OCI-LY3 (cell line): ENCODE results near the gene EIF5.

Source experiments
- CTCF ChIP-seq: fragments of 200-600, 300-600 bp; sonication (generic); IDR thresholded peaks from 2 replicates; pipeline ENCODE4 v1.5.1; 2014; ENCODE audit warnings: antibody characterized with exemption, low read length, low read depth
- EZH2phosphoT487 ChIP-seq: fragments of 200-600 bp; shearing (Covaris generic); IDR thresholded peaks from 2 replicates; pipeline ENCODE4 v1.6.1; 2018; ENCODE audit warnings: antibody characterized with exemption, mixed run types, low read depth

DNA sequence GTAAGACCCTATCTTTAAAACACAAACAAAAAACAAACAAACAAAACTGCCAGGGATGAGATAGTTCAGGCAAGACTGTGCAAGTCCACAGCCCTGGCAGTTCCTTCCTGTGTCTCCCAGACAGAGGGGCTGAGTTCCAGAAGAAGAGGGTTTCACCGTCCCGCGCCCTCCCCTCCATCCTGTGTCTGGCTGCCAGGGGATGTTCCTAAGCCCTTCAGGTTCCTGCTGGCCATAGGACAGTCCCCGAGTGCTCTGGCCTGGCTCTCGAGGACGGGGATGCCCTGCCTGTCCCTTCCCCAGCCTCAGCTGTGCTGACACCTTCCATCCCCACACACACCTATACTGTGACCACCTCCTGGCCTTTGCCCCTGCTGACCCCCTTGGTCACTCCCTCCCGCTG is 40.6 kb upstream of the EIF5 start:
- no peak for TF ChIP-seq CTCF
- TF ChIP-seq EZH2phosphoT487: no peak
